AG04449 (cell line): ENCODE data around the gene SOX6.

Experiments
- CTCF ChIA-PET: fragments of 350-600 bp; formaldehyde crosslinking; extraction: SDS; loops from one replicate; lab custom pipeline; 2021; ENCODE audit warnings: antibody characterized with exemption; lab: Yijun Ruan, JAX
- POLR2A ChIA-PET: fragments of 400-600, 350-600 bp; formaldehyde crosslinking; extraction: SDS; loops from one replicate; lab custom pipeline; 2020; ENCODE audit warnings: antibody characterized with exemption, inconsistent platforms; lab: Yijun Ruan, JAX
- DNase-seq: peaks from one replicate; pipeline ENCODE4 v3.0.0-alpha.2; 2010; ENCODE audit warnings: low read depth, low spot score
- H3K4me3 ChIP-seq: 2 replicates; pipeline ENCODE4 v1.5.1; 2011; ENCODE audit warnings: low read depth, mild to moderate bottlenecking, control low read depth, low read length
- TF ChIP-seq, protein P1 (sequence below): IDR thresholded peaks from one replicate; pipeline ENCODE4 v1.5.1; 2011; ENCODE audit warnings: mild to moderate bottlenecking, moderate library complexity, low read length, control low read depth, inconsistent platforms; ENCODE audit not compliant: insufficient read depth; ENCODE audit errors: missing control alignments

SOX6 gene

GRCh38 chr11:16178273-16178672 lies 178.1 kb downstream of the SOX6 start:
- ChIA-PET CTCF (interaction anchor here (0.9 kb wide), 2 partner anchors 237 to 436 kb away, joined by 3 read pairs; no protein-coding TSS in a partner anchor), POLR2A (interaction anchor here (0.6 kb wide), 1 partner anchor 13 kb away, joined by 3 read pairs; no protein-coding TSS in a partner anchor)
- H3K4me3 ChIP-seq: no peak overlapping the region
- TF ChIP-seq, protein P1, sequence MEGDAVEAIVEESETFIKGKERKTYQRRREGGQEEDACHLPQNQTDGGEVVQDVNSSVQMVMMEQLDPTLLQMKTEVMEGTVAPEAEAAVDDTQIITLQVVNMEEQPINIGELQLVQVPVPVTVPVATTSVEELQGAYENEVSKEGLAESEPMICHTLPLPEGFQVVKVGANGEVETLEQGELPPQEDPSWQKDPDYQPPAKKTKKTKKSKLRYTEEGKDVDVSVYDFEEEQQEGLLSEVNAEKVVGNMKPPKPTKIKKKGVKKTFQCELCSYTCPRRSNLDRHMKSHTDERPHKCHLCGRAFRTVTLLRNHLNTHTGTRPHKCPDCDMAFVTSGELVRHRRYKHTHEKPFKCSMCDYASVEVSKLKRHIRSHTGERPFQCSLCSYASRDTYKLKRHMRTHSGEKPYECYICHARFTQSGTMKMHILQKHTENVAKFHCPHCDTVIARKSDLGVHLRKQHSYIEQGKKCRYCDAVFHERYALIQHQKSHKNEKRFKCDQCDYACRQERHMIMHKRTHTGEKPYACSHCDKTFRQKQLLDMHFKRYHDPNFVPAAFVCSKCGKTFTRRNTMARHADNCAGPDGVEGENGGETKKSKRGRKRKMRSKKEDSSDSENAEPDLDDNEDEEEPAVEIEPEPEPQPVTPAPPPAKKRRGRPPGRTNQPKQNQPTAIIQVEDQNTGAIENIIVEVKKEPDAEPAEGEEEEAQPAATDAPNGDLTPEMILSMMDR: no peak
- DNase-seq: no peak

GRCh38 chr11:16177688-16178087 lies 178.7 kb downstream of the SOX6 start:
- no peak for DNase-seq
- TF ChIP-seq, protein P1: no peak
- H3K4me3 ChIP-seq: no peak overlapping the region
- ChIA-PET CTCF (no interaction called here), POLR2A (no interaction called here)

- DNase-seq: no peak
- H3K4me3 ChIP-seq: no peak overlapping the region
- ChIA-PET CTCF (no interaction called here), POLR2A (no interaction called here)
- TF ChIP-seq, protein P1: no peak
These were observed 182.5 kb downstream of the SOX6 start for GRCh38 chr11:16173798-16174197.

DNA sequence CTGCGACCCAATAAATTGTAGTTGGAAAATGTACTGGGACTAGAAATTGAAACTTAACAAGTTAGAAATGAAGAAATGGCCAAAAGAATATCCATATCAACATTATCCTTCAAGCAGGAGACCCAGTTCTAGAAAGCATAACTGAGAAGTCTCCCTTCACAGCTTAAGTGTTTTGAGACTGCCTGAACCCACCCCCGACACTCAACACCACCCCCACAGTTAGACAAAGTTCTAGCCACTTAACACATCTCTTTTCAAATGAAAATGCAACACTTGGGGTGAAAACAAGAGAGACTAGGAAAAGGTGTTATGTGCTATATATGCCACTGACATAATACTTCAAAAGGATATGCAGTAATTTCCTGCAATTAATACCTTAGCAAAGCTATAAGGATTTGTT lies 184.5 kb downstream of the SOX6 start:
- no peak for DNase-seq
- H3K4me3 ChIP-seq: no peak overlapping the region
- ChIA-PET POLR2A (no interaction called here), CTCF (interaction anchor here (1.2 kb wide), 1 partner anchor 22 kb away, joined by 3 read pairs; no protein-coding TSS in a partner anchor)
- TF ChIP-seq, protein P1: no peak

DNA sequence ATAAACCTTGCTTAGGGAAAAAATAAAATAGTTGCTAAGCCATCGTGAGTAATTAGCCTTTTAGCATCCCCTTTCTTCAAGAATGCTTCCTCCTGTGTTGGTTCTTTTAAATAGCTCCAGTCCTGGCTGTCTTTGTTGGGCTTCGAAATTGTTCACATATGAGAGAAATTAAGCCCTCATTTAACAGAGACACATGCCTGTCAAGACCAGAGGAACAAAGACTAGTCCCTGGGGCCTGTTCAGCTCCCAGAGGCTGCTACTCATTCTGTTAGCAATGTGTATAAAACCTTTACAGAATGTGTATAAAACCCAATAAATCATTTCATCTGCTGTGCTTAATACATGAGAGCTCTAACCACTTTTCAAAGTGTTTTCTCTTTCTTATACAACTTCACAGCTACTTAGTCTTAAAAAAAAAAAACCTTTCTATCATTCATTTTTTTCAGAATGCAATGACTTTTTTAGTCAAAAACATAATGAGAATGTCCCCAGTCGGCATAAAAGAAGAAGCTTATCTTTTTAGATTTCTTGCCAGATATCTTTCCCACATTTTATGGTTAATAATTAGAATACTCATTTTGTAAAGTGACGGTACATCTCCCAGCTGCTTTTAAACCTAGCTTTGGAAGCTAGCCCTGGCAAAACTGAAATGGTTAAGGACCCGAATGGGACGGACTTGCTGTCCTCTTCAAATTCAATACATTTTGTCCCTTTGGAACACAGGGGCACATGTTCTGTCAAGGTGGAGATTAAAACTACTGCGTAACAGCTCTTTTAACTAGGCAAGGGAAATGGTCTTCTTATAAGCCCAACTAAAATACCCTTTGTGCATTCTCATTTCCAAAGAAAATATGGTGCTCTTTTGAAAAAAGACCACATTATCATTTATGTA lies 186.1 kb downstream of the SOX6 start:
- no peak for DNase-seq
- ChIA-PET POLR2A (no interaction called here), CTCF (interaction anchor here (0.6 to 1.4 kb wide), 10 partner anchors 12 to 323 kb away, joined by 3 to 6 read pairs (median 4); no protein-coding TSS in a partner anchor)
- TF ChIP-seq, protein P1: no peak
- no peak overlapping the region for H3K4me3 ChIP-seq

- TF ChIP-seq, protein P1: no peak
- ChIA-PET CTCF (interaction anchor here (0.6 to 1.4 kb wide), 10 partner anchors 11 to 194 kb away, joined by 3 to 6 read pairs (median 4); no protein-coding TSS in a partner anchor), POLR2A (no interaction called here)
- no peak overlapping the region for H3K4me3 ChIP-seq
- DNase-seq: no peak
These were observed 186.8 kb downstream of the SOX6 start for GRCh38 chr11:16169541-16169940.
